ENCODE data around the gene MPEG1.

The MPEG1 gene

GRCh38 chr11:59187587-59187986 is 25.1 kb downstream of the MPEG1 start:
- DNase-seq = no peak

GRCh38 chr11:59187035-59187434 is 25.7 kb downstream of the MPEG1 start:
- DNase-seq = no peak

GRCh38 chr11:59186130-59186594 is 26.6 kb downstream of the MPEG1 start:
- peak; percentile 48 for DNase-seq

- no peak for DNase-seq
Observed at GRCh38 chr11:59185386-59185945, 27.3 kb downstream of the MPEG1 start.

- no peak for DNase-seq
Observed at GRCh38 chr11:59184691-59185339, 27.9 kb downstream of the MPEG1 start.

GRCh38 chr11:59183771-59184170 is 29.0 kb downstream of the MPEG1 start:
- DNase-seq = no peak

- DNase-seq = peak; percentile 35
Observed at GRCh38 chr11:59182457-59183151, 30.1 kb downstream of the MPEG1 start.

- DNase-seq = no peak
Observed at GRCh38 chr11:59181746-59182456, 30.8 kb downstream of the MPEG1 start.

GRCh38 chr11:59180907-59181306 is 31.8 kb downstream of the MPEG1 start:
- no peak for DNase-seq

GRCh38 chr11:59180168-59180776 is 32.5 kb downstream of the MPEG1 start:
- no peak for DNase-seq

GRCh38 chr11:59179121-59179520 is 33.6 kb downstream of the MPEG1 start:
- no peak for DNase-seq

- DNase-seq = no peak
Observed at GRCh38 chr11:59178402-59178801, 34.3 kb downstream of the MPEG1 start.

- no peak for DNase-seq
Observed at GRCh38 chr11:59176330-59176729, 36.4 kb downstream of the MPEG1 start.

GRCh38 chr11:59175091-59175501 is 37.6 kb downstream of the MPEG1 start:
- peak; percentile 76 for DNase-seq

GRCh38 chr11:59174664-59175033 is 38.1 kb downstream of the MPEG1 start:
- no peak for DNase-seq

- peak; percentile 40 for DNase-seq
Observed at GRCh38 chr11:59173964-59174663, 38.6 kb downstream of the MPEG1 start.

GRCh38 chr11:59173080-59173963 is 39.4 kb downstream of the MPEG1 start:
- peak; percentile 71 for DNase-seq

GRCh38 chr11:59172345-59173079 is 40.2 kb downstream of the MPEG1 start:
- DNase-seq = peak; percentile 29

GRCh38 chr11:59171508-59172322 is 41.0 kb downstream of the MPEG1 start, which contains the start of gene DTX4:
DTX4 (plus strand) TSS chr11:59172132; CDS start chr11:59172596, 464 bp downstream.
- DNase-seq = peak; percentile 92

GRCh38 chr11:59164028-59164427 is 48.7 kb downstream of the MPEG1 start:
- no peak for DNase-seq

All from NCI-H82 (cell line).